Smooth muscle cell of trachea (primary cell): ENCODE measurements around the gene MPP2. TPM values are rescaled to one million over a fixed set of nuclear protein-coding genes. Genes with fewer than 3 reads are reported as not detected.

ENCODE experiments used
- total RNA-seq: library from RNA; depleted of rRNA; stranded (reverse); fragments of >200 nt; gene quantifications from 2 replicates; pipeline ENCODE4 v1.2.1, GENCODE V29; 2014

MPP2 gene
- total RNA-seq, result 4.3 and 7.4 TPM in 2 replicates

GRCh38 chr17:43907425-43907981 lies at the start of gene MPP2:
Gene MPP2 (minus strand): TSS chr17:43907536. CDS start chr17:43904460, 3,076 bp downstream.

GRCh38 chr17:43953746-43954145 lies 46.4 kb upstream of the MPP2 start, which contains the start of gene PYY:
Gene PYY (minus strand): TSS chr17:43953940. CDS start chr17:43953483, 457 bp downstream.

GRCh38 chr17:43942051-43942685 lies 34.8 kb upstream of the MPP2 start, which contains the start of gene PPY:
Gene PPY (minus strand): TSS chr17:43942476. CDS start chr17:43941654, 822 bp downstream.

GRCh38 chr17:43846963-43847371 lies 60.4 kb downstream of the MPP2 start, which contains the start of gene CD300LG:
Gene CD300LG (plus strand): TSS chr17:43847176. CDS start chr17:43847217, 41 bp downstream.

GRCh38 chr17:43832976-43833829 lies 74.1 kb downstream of the MPP2 start, which contains the start of gene MPP3:
Gene MPP3 (minus strand): TSS chr17:43833146. CDS start chr17:43831906, 1,240 bp downstream.

Other genes with a start within 250 kb of the MPP2 start
- gene MEOX1, start 245.6 kb downstream of the MPP2 start, total RNA-seq, result not detected in 2 replicates
- not detected in 2 replicates for gene SOST, start 148.7 kb downstream of the MPP2 start, total RNA-seq
- 47.4 and 64.0 TPM in 2 replicates for gene DUSP3, start 128.6 kb downstream of the MPP2 start, total RNA-seq
- gene CFAP97D1, start 127.1 kb downstream of the MPP2 start, total RNA-seq, result under 0.01 TPM in 1 of 2 replicates, not detected in the other
- 8.6 and 10.0 TPM in 2 replicates for gene MPP3, start 74.4 kb downstream of the MPP2 start, total RNA-seq
- not detected in 2 replicates for gene CD300LG, start 60.4 kb downstream of the MPP2 start, total RNA-seq
- not detected in 2 replicates for gene PPY, start 34.9 kb upstream of the MPP2 start, total RNA-seq
- gene PYY, start 46.4 kb upstream of the MPP2 start, total RNA-seq, result not detected in 2 replicates
- gene NAGS, start 97.1 kb upstream of the MPP2 start, total RNA-seq, result 3.5 and 5.1 TPM in 2 replicates
- 97.4 and 114 TPM in 2 replicates for gene TMEM101, start 107.4 kb upstream of the MPP2 start, total RNA-seq
- 32.4 and 43.7 TPM in 2 replicates for gene LSM12, start 159.1 kb upstream of the MPP2 start, total RNA-seq
- 28.2 and 30.1 TPM in 2 replicates for gene G6PC3, start 163.2 kb upstream of the MPP2 start, total RNA-seq
- gene HDAC5, start 216.1 kb upstream of the MPP2 start, total RNA-seq, result 94.8 and 138 TPM in 2 replicates
- 0.83 and 4.7 TPM in 2 replicates for gene HROB, start 234.4 kb upstream of the MPP2 start, total RNA-seq